DOHH2 (cell line): ENCODE measurements around the gene ABHD17C.

Experiments
- EZH2phosphoT487 ChIP-seq: fragments of 200-600 bp; sonication (generic); IDR thresholded peaks from 2 replicates; pipeline ENCODE4 v1.6.1; 2017; ENCODE audit warnings: borderline replicate concordance, mild to moderate bottlenecking, antibody characterized with exemption, low read length, moderate library complexity, mixed read lengths
- TF ChIP-seq, protein P1 (sequence below): fragments of 200-600 bp; sonication (generic); IDR thresholded peaks from one replicate; pipeline ENCODE4 v1.5.1; 2014; ENCODE audit warnings: antibody characterized with exemption, mild to moderate bottlenecking, low read depth, low read length; ENCODE audit not compliant: poor library complexity, severe bottlenecking

DNA sequence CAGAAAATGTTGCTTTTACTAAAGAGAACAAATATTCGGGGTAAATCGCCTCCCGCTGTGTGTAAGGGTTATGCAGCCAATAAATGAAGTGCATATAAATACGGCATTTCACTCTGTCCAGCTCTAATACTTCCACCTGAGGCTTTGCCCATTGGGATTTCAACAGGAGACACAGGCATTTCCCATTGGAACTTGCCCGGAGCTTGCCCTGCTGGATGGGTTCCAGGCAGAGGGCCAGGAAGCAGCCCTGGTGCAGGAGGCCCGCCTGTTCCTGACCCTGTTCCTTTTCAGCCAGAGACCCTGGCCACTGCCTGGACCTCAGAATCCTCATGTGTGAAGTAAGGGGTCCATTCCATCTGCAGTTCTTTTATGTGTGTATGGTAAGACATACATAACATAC is 66.6 kb downstream of the ABHD17C start:
- TF ChIP-seq, protein P1, sequence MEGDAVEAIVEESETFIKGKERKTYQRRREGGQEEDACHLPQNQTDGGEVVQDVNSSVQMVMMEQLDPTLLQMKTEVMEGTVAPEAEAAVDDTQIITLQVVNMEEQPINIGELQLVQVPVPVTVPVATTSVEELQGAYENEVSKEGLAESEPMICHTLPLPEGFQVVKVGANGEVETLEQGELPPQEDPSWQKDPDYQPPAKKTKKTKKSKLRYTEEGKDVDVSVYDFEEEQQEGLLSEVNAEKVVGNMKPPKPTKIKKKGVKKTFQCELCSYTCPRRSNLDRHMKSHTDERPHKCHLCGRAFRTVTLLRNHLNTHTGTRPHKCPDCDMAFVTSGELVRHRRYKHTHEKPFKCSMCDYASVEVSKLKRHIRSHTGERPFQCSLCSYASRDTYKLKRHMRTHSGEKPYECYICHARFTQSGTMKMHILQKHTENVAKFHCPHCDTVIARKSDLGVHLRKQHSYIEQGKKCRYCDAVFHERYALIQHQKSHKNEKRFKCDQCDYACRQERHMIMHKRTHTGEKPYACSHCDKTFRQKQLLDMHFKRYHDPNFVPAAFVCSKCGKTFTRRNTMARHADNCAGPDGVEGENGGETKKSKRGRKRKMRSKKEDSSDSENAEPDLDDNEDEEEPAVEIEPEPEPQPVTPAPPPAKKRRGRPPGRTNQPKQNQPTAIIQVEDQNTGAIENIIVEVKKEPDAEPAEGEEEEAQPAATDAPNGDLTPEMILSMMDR = no peak
- TF ChIP-seq EZH2phosphoT487 = no peak
